K562 (cell line): Measurements from ENCODE around the gene PIK3R1. TPM values are rescaled to one million over a fixed set of nuclear protein-coding genes. Genes with fewer than 3 reads are reported as not detected.

Experiments used
- ATAC-seq: fragments of 200-7000 bp; cut with Tn5 transposase; 3 replicates; pipeline ENCODE4 v1.9.1; 2020; ENCODE audit warnings: moderate library complexity
- BruUV-seq: library from RNA; stranded (reverse); fragments of 400-500 nt; replicated peaks from 2 replicates; lab custom pipeline; 2021; lab: Mats Ljungman, UMichigan
- CTCF ChIA-PET: fragments of 300-600 bp; formaldehyde crosslinking; extraction: SDS; loops from one replicate; lab custom pipeline; 2021; ENCODE audit warnings: low intra/inter-chr PET ratio; lab: Yijun Ruan, JAX
- POLR2A ChIA-PET: fragments of 300-600, 350-650 bp; sonication (Branson Sonifier 250); formaldehyde crosslinking; extraction: SDS; loops from one replicate; lab custom pipeline; 2021; ENCODE audit warnings: antibody characterized with exemption, inconsistent platforms; lab: Yijun Ruan, JAX
- DNase-seq, 4 experiments: peaks; one replicate each; pipeline versions ENCODE4 v3.0.0 to v3.0.0-alpha.2; 2011 to 2018; ENCODE audit warnings: low spot score in 3 of 4, mixed read lengths in 3 of 4; ENCODE audit errors: extremely low read depth in 1 of 4
- FAIRE-seq: peaks from 2 replicates; lab custom pipeline; 2011; peaks lifted over from hg19 to GRCh38; lab: Jason Lieb, UNC
- H2AFZ ChIP-seq: 2 replicates; pipeline ENCODE4 v1.6.0; 2011; ENCODE audit warnings: low read depth, low read length, control low read depth, inconsistent platforms
- H3K27ac ChIP-seq: fragments of 200-600 bp; 3 replicates; pipeline ENCODE4 v1.8.0; 2011; ENCODE audit warnings: low read depth, mild to moderate bottlenecking, control low read depth, inconsistent platforms, low read length, moderate library complexity, mixed read lengths; ENCODE audit errors: extremely low read depth
- H3K27me3 ChIP-seq, 2 experiments: fragments of 300-600 bp in 1 of 2; 2 replicates in 1 of 2; 3 replicates in 1 of 2; pipeline versions ENCODE4 v1.6.0 to v1.8.0; 2011; ENCODE audit warnings: inconsistent platforms in 2 of 2, low read length in 2 of 2, mild to moderate bottlenecking in 1 of 2, mixed read lengths in 1 of 2, moderate library complexity in 1 of 2; ENCODE audit not compliant: control insufficient read depth in 2 of 2, insufficient read depth in 2 of 2
- H3K36me3 ChIP-seq: fragments of 300-600 bp; 3 replicates; pipeline ENCODE4 v1.8.0; 2011; ENCODE audit warnings: mild to moderate bottlenecking, low read length, inconsistent platforms; ENCODE audit not compliant: control insufficient read depth, insufficient read depth
- H3K4me1 ChIP-seq, 2 experiments: fragments of 200-600 bp in 1 of 2; replicated peaks in 1 of 2; 2 replicates in 1 of 2; 3 replicates in 1 of 2; pipeline versions ENCODE4 v1.5.1 to v1.8.0; 2011; ENCODE audit warnings: inconsistent platforms in 2 of 2, low read length in 2 of 2, mild to moderate bottlenecking in 1 of 2, mixed read lengths in 1 of 2, moderate library complexity in 1 of 2; ENCODE audit not compliant: control insufficient read depth in 2 of 2, insufficient read depth in 2 of 2
- H3K4me2 ChIP-seq: 2 replicates; pipeline ENCODE4 v1.6.1; 2011; ENCODE audit warnings: low read length, control low read depth, inconsistent platforms, mixed read lengths; ENCODE audit not compliant: insufficient read depth
- H3K4me3 ChIP-seq: fragments of 200-600 bp; sonication (generic), shearing (Covaris generic); 2 replicates; pipeline ENCODE4 v1.5.1; 2016; ENCODE audit warnings: control low read depth, inconsistent platforms
- H3K79me2 ChIP-seq: fragments of 200-600 bp; 3 replicates; pipeline ENCODE4 v1.8.0; 2011; ENCODE audit warnings: low read length, inconsistent platforms; ENCODE audit not compliant: control insufficient read depth, insufficient read depth
- H3K9ac ChIP-seq, 2 experiments: 2 replicates each; pipeline versions ENCODE4 v1.6.0 to v1.6.1; 2011; ENCODE audit warnings: low read depth in 2 of 2, low read length in 2 of 2, control low read depth in 1 of 2, inconsistent platforms in 1 of 2, mild to moderate bottlenecking in 1 of 2, mixed read lengths in 1 of 2; ENCODE audit not compliant: insufficient read depth in 1 of 2
- H3K9me1 ChIP-seq: one replicate; pipeline ENCODE4 v1.6.0; 2011; ENCODE audit warnings: inconsistent platforms, mild to moderate bottlenecking, low read length, moderate library complexity; ENCODE audit not compliant: control insufficient read depth, insufficient read depth
- H3K9me3 ChIP-seq: replicated peaks from 2 replicates; pipeline ENCODE4 v1.5.1; 2011; ENCODE audit warnings: low read depth, low read length, inconsistent platforms; ENCODE audit not compliant: control insufficient read depth, insufficient read depth
- H4K20me1 ChIP-seq: replicated peaks from 2 replicates; pipeline ENCODE4 v1.6.1; 2011; ENCODE audit warnings: low read length, inconsistent platforms, mixed read lengths; ENCODE audit not compliant: control insufficient read depth, insufficient read depth
- CBFA2T3 ChIP-seq: fragments of 450-650 bp; IDR thresholded peaks from 2 replicates; pipeline ENCODE4 v1.6.1; 2017
- CEBPG ChIP-seq, 3 experiments: fragments of 200-800 bp in 1 of 3; sonication (Bioruptor generic) in 1 of 3; sonication (generic) in 1 of 3; formaldehyde crosslinking in 1 of 3; IDR thresholded peaks in 2 of 3; conservative IDR thresholded peaks in 1 of 3; 2 replicates each; pipeline versions ENCODE4 v1.6.1 to v1.8.0; 2016 to 2022; ENCODE audit warnings: missing compliant biosample characterization in 2 of 3, missing genetic modification characterization in 2 of 3, mild to moderate bottlenecking in 1 of 3, missing genetic modification reagents in 1 of 3
- CREM ChIP-seq: IDR thresholded peaks from 2 replicates; pipeline ENCODE4 v1.6.1; 2014; ENCODE audit warnings: antibody characterized with exemption, low read depth
- CXXC5 ChIP-seq: fragments of 250-450 bp; sonication (Bioruptor Pico); IDR thresholded peaks from 2 replicates; pipeline ENCODE4 v1.8.0; 2022; ENCODE audit warnings: inconsistent platforms, mild to moderate bottlenecking, moderate library complexity
- ESRRA ChIP-seq: fragments of 450-650 bp; IDR thresholded peaks from 2 replicates; pipeline ENCODE4 v1.6.1; 2014; ENCODE audit warnings: low read depth, mild to moderate bottlenecking, moderate library complexity, borderline replicate concordance
- ETV1 ChIP-seq: fragments of 450-650 bp; conservative IDR thresholded peaks from 2 replicates; pipeline ENCODE4 v1.6.1; 2016; ENCODE audit warnings: missing genetic modification characterization, control low read depth, low read depth, missing compliant biosample characterization
- HDGF ChIP-seq: fragments of 450-650 bp; IDR thresholded peaks from 2 replicates; pipeline ENCODE4 v1.6.1; 2016
- HIVEP1 ChIP-seq: fragments of 250-450 bp; sonication (Bioruptor Pico); IDR thresholded peaks from 2 replicates; pipeline ENCODE4 v1.4.0; 2020; ENCODE audit warnings: mild to moderate bottlenecking
- MTA2 ChIP-seq: fragments of 450-650 bp; IDR thresholded peaks from 2 replicates; pipeline ENCODE4 v1.6.1; 2016; ENCODE audit warnings: low read depth
- NR2C1 ChIP-seq, 2 experiments: fragments of 450-650 bp; IDR thresholded peaks; 2 replicates each; pipeline ENCODE4 v1.6.1; 2017; ENCODE audit warnings: mild to moderate bottlenecking in 2 of 2, antibody characterized with exemption in 1 of 2, inconsistent platforms in 1 of 2, missing compliant biosample characterization in 1 of 2, missing genetic modification characterization in 1 of 2
- NR2C2 ChIP-seq, 2 experiments: fragments of 200-800 bp in 1 of 2; sonication (Bioruptor generic) in 1 of 2; sonication (generic) in 1 of 2; formaldehyde crosslinking in 1 of 2; IDR thresholded peaks; 2 replicates each; pipeline versions ENCODE4 v1.6.1 to v1.8.0; 2016 to 2022; ENCODE audit warnings: mild to moderate bottlenecking in 1 of 2, missing compliant biosample characterization in 1 of 2, missing genetic modification characterization in 1 of 2, missing genetic modification reagents in 1 of 2
- POLR2AphosphoS2 ChIP-seq: IDR thresholded peaks from 2 replicates; pipeline ENCODE4 v1.6.1; 2012; ENCODE audit warnings: low read length, improper control_type of control experiment
- RCOR1 ChIP-seq, 2 experiments: IDR thresholded peaks; 2 replicates each; pipeline ENCODE4 v1.6.1; 2012; ENCODE audit warnings: low read depth in 2 of 2, low read length in 2 of 2, borderline replicate concordance in 1 of 2, improper control_type of control experiment in 1 of 2
- ZNF12 ChIP-seq: sonication (generic); formaldehyde crosslinking; IDR thresholded peaks from 2 replicates; pipeline ENCODE4 v1.4.0; 2020; ENCODE audit warnings: mild to moderate bottlenecking, missing genetic modification reagents
- ZNF277 ChIP-seq: fragments of 250-450 bp; sonication (Bioruptor Pico); IDR thresholded peaks from 2 replicates; pipeline ENCODE4 v1.8.0; 2022; ENCODE audit warnings: inconsistent platforms, mild to moderate bottlenecking, moderate library complexity, borderline replicate concordance
- ZNF766 ChIP-seq: fragments of 200-800 bp; sonication (Bioruptor generic); conservative IDR thresholded peaks from 2 replicates; pipeline ENCODE4 v1.6.1; 2016; ENCODE audit warnings: missing genetic modification characterization, missing compliant biosample characterization
- ZNF79 ChIP-seq: fragments of 250-450 bp; sonication (Bioruptor Pico); IDR thresholded peaks from 2 replicates; pipeline ENCODE4 v1.4.0; 2020; ENCODE audit warnings: low read depth, mild to moderate bottlenecking, moderate library complexity
- WGBS: fragments of 100-300 bp; shearing (Covaris generic); methylation state at CpG from one replicate; pipeline ENCODE4 v1.1.6; 2016; ENCODE audit warnings: low coverage, mixed read lengths; ENCODE audit not compliant: insufficient coverage; ENCODE audit errors: missing lambda C conversion rate; 5-methylcytosine and 5-hydroxymethylcytosine counted together
- in situ Hi-C: fragments of 300-500 bp; cut with MboI; formaldehyde crosslinking; loops from 4 replicates; pipeline ENCODE4 v1.15.0; 2018; ENCODE audit warnings: inconsistent platforms, mixed read lengths
- intact Hi-C: fragments of 100-400 bp; cut with micrococcal nuclease; formaldehyde crosslinking; loops from 2 replicates; pipeline ENCODE4 v1.14.2; 2022
- polyA plus RNA-seq, 8 experiments: library from polyadenylated mRNA; depleted of rRNA in 4 of 8; stranded (reverse) in 5 of 8; unstranded in 3 of 8; fragments of >200 nt; fragmentation: Nextera tagmentation in 2 of 8; fragmentation: Illumina TruSeq in 1 of 8; extraction: Ambion mirVana in 2 of 8; extraction: Trizol in 1 of 8; gene quantifications; 2 replicates each; pipeline versions ENCODE4 v1.2.1 to v1.2.3, GENCODE V29; 2011 to 2014; ENCODE audit warnings: inconsistent platforms in 1 of 8, missing spikeins in 1 of 8
- total RNA-seq, 7 experiments: library from RNA; depleted of rRNA in 6 of 7; stranded (reverse); fragments of >200 nt in 6 of 7; fragmentation: Illumina TruSeq in 2 of 7; extraction: Trizol in 2 of 7; gene quantifications; 2 replicates each; pipeline versions ENCODE4 v1.2.1 to v1.2.3, GENCODE V29; 2011 to 2021; ENCODE audit warnings: low replicate concordance in 1 of 7
- TF ChIP-seq, protein P1 (sequence below): fragments of 250-450 bp; sonication (Bioruptor Pico); IDR thresholded peaks from 2 replicates; pipeline ENCODE4 v1.4.0; 2020; ENCODE audit warnings: mild to moderate bottlenecking, moderate library complexity, borderline replicate concordance

The PIK3R1 gene
- total and polyA plus RNA-seq, 9 of the 15 experiments (the other 6 are each of a cell fraction or from before 2014, with no cell fraction given) = 1.1 to 9.7 (median 4.8) TPM

DNA sequence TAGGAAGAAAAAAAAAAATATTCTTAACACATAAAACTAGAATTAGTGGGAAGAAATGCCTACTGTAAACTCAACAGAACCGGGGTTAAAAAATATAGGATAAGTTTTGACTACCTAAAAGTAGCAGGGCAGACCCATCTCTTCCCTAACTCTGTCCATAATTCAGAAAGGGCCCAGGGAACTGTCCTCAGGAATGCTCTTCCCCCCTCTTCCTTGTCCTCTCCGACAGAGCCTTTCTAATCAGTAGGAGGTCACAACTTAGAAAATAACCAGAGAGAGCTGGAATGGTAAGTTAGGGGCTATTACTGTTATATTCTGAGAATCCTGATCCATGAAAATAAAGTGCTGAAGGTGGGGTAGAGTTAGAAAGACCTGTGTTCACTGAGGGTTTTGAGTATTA lies 22.2 kb downstream of the PIK3R1 start (continued):
- no peak for TF ChIP-seq ZNF12
- no peak for TF ChIP-seq CXXC5 (CRISPR knock-in tag)
- no peak for TF ChIP-seq ZNF766
- TF ChIP-seq CBFA2T3 = no peak
- TF ChIP-seq ZNF79 (CRISPR knock-in tag) = no peak
- TF ChIP-seq POLR2AphosphoS2 = no peak
- TF ChIP-seq HDGF = no peak
- no peak for TF ChIP-seq MTA2
- TF ChIP-seq ZNF277 = no peak
- no peak for TF ChIP-seq HIVEP1 (CRISPR knock-in tag)
- TF ChIP-seq, all 486 proteins: peak for 0

- H3K27me3 ChIP-seq = no peaks in the 10 kb centered on the region
- no peak overlapping the region for H2AFZ ChIP-seq
- H3K36me3 ChIP-seq = no peaks in the 10 kb centered on the region
- H3K79me2 ChIP-seq = no peaks in the 10 kb centered on the region
- no peaks in the 10 kb centered on the region for H3K9me3 ChIP-seq
- WGBS = 1% methylated on average over 7 of the region's 7 CpGs
- FAIRE-seq = peak; percentile 15
- no peak overlapping the region for H3K4me2 ChIP-seq
- DNase-seq = peak in 2 of 4 experiments; percentile 24 to 62
- in situ Hi-C loops (no loop called here), intact Hi-C loops (no loop called here)
- no peak overlapping the region for H3K9ac ChIP-seq
- ATAC-seq = peak; percentile 85
- POLR2A ChIA-PET = interaction anchor here (0.6 kb wide), 1 partner anchor 268 kb away, joined by 3 read pairs; no protein-coding TSS in a partner anchor
- no peak overlapping the region for H3K4me3 ChIP-seq
- no peak overlapping the region for H3K27ac ChIP-seq
- no peaks in the 10 kb centered on the region for H3K9me1 ChIP-seq
- BruUV-seq = no TSS peak
- H4K20me1 ChIP-seq = 0 out of 2 replicates have a peak, but pooled peaks cover under 1% of the 10 kb centered on the region
- CTCF ChIA-PET = no interaction called here
- H3K4me1 ChIP-seq = no peaks in the 10 kb centered on the region; a peak in 1 of 5 replicates
- TF ChIP-seq CBFA2T3 = peak; percentile 46
- peak; percentile 83 for TF ChIP-seq CREM
- TF ChIP-seq CEBPG (CRISPR knock-in tag; IDR thresholded peaks at IDR 0.05) = no peak
- peak in 1 of 2 experiments; percentile 29; a peak in 1 of 4 replicates for TF ChIP-seq CEBPG (tag; conservative IDR thresholded peaks at IDR 0.05 in 1 of 2, IDR thresholded peaks at IDR 0.05 in 1 of 2)
- TF ChIP-seq, protein P1, sequence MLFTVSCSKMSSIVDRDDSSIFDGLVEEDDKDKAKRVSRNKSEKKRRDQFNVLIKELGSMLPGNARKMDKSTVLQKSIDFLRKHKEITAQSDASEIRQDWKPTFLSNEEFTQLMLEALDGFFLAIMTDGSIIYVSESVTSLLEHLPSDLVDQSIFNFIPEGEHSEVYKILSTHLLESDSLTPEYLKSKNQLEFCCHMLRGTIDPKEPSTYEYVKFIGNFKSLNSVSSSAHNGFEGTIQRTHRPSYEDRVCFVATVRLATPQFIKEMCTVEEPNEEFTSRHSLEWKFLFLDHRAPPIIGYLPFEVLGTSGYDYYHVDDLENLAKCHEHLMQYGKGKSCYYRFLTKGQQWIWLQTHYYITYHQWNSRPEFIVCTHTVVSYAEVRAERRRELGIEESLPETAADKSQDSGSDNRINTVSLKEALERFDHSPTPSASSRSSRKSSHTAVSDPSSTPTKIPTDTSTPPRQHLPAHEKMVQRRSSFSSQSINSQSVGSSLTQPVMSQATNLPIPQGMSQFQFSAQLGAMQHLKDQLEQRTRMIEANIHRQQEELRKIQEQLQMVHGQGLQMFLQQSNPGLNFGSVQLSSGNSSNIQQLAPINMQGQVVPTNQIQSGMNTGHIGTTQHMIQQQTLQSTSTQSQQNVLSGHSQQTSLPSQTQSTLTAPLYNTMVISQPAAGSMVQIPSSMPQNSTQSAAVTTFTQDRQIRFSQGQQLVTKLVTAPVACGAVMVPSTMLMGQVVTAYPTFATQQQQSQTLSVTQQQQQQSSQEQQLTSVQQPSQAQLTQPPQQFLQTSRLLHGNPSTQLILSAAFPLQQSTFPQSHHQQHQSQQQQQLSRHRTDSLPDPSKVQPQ = no peak
- 0 out of 4 replicates have a peak, but pooled peaks of 1 of the 2 experiments have one; percentile 29 for TF ChIP-seq RCOR1 (IDR thresholded peaks at IDR 0.05; ENCODE audit: borderline replicate concordance in 1 of 2, low read depth in 2 of 2, low read length in 2 of 2)
- peak; percentile 44; the same call in 1 of the 2 replicates for TF ChIP-seq ESRRA
- no peak for TF ChIP-seq NR2C2 (CRISPR knock-in tag; IDR thresholded peaks at IDR 0.05)
- TF ChIP-seq NR2C2 (tag; IDR thresholded peaks at IDR 0.05) = peak; percentile 46; the same call in 1 of the 2 replicates
- TF ChIP-seq ETV1 (tag) = peak; percentile 58; the same call in 1 of the 2 replicates
- TF ChIP-seq NR2C1 (IDR thresholded peaks at IDR 0.05) = peak; percentile 32; the same call in 1 of the 2 replicates
- TF ChIP-seq NR2C1 (tag; IDR thresholded peaks at IDR 0.05) = no peak
These were observed 23.9 kb downstream of the PIK3R1 start for GRCh38 chr5:68239487-68239886.
